PC-3 (cell line): ENCODE data around the gene GBF1. TPM values are rescaled to one million over a fixed set of nuclear protein-coding genes. Genes with fewer than 3 reads are reported as not detected.
A peak's percentile ranks its signal among the peaks of the same experiment; 100 is the strongest.

ENCODE experiments used
- ATAC-seq: fragments of 200-7000 bp; cut with Tn5 transposase; 2 replicates; pipeline ENCODE4 v1.9.1; 2020; ENCODE audit warnings: mild to moderate bottlenecking, moderate library complexity
- BruUV-seq: library from RNA; stranded (reverse); fragments of 400-500 nt; replicated peaks from 2 replicates; lab custom pipeline; 2021; lab: Mats Ljungman, UMichigan
- CTCF ChIA-PET: fragments of 300-600 bp; sonication (Branson Sonifier 250); formaldehyde crosslinking; loops from one replicate; lab custom pipeline; 2022; ENCODE audit warnings: antibody characterized with exemption; lab: Charles Lee
- POLR2A ChIA-PET: fragments of 300-600 bp; sonication (Branson Sonifier 250); formaldehyde crosslinking; loops from one replicate; lab custom pipeline; 2022; ENCODE audit warnings: antibody characterized with exemption; ENCODE audit not compliant: unreplicated experiment; lab: Charles Lee
- DNase-seq: peaks from one replicate; pipeline ENCODE4 v3.0.0-alpha.2; 2015
- H2AFZ ChIP-seq: fragments of 300-600 bp; sonication (generic); 2 replicates; pipeline ENCODE4 v1.6.0; 2016; ENCODE audit warnings: antibody characterized with exemption, low read length
- H3F3A ChIP-seq: fragments of 300-600 bp; sonication (generic); one replicate; pipeline ENCODE4 v1.6.0; 2017; ENCODE audit warnings: antibody characterized with exemption, low read length, control low read depth, mild to moderate bottlenecking; ENCODE audit not compliant: unreplicated experiment
- H3K27ac ChIP-seq: fragments of 300-600 bp; sonication (generic); 2 replicates; pipeline ENCODE4 v1.5.1; 2016; ENCODE audit warnings: mild to moderate bottlenecking, low read length
- H3K27me3 ChIP-seq: fragments of 300-600 bp; sonication (generic); 2 replicates; pipeline ENCODE4 v1.6.1; 2016; ENCODE audit warnings: low read length, mixed read lengths
- H3K36me3 ChIP-seq: fragments of 300-600 bp; sonication (generic); 2 replicates; pipeline ENCODE4 v1.6.1; 2016; ENCODE audit warnings: low read depth, mixed run types, low read length, mixed read lengths
- H3K4me1 ChIP-seq: fragments of 300-600 bp; sonication (generic); 2 replicates; pipeline ENCODE4 v1.5.1; 2016; ENCODE audit warnings: low read length; ENCODE audit not compliant: insufficient read depth
- H3K4me2 ChIP-seq: fragments of 300-600 bp; sonication (generic); 2 replicates; pipeline ENCODE4 v1.6.0; 2016; ENCODE audit warnings: low read length
- H3K4me3 ChIP-seq: fragments of 300-600 bp; sonication (generic); 2 replicates; pipeline ENCODE4 v1.5.1; 2016; ENCODE audit warnings: mild to moderate bottlenecking, low read length, mixed read lengths
- H3K79me2 ChIP-seq: fragments of 300-600 bp; sonication (generic); 2 replicates; pipeline ENCODE4 v1.6.1; 2017; ENCODE audit warnings: low read length, mixed read lengths
- H3K9ac ChIP-seq: fragments of 300-600 bp; sonication (generic); 2 replicates; pipeline ENCODE4 v1.6.0; 2016; ENCODE audit warnings: mild to moderate bottlenecking, low read length
- H3K9me2 ChIP-seq: fragments of 300-600 bp; sonication (generic); replicated peaks from 2 replicates; pipeline ENCODE4 v1.6.1; 2016; ENCODE audit warnings: mixed run types, low read length, mixed read lengths
- H3K9me3 ChIP-seq: fragments of 300-600 bp; sonication (generic); 2 replicates; pipeline ENCODE4 v1.6.1; 2016; ENCODE audit warnings: low read length, mixed read lengths
- H4K20me1 ChIP-seq: fragments of 300-600 bp; sonication (generic); 2 replicates; pipeline ENCODE4 v1.6.1; 2016; ENCODE audit warnings: low read length, mixed read lengths
- CTCF ChIP-seq: fragments of 300-600 bp; sonication (generic); conservative IDR thresholded peaks from 2 replicates; pipeline ENCODE4 v1.5.1; 2017; ENCODE audit warnings: antibody characterized with exemption, low read depth, mild to moderate bottlenecking, low read length
- EZH2 ChIP-seq: fragments of 300-600 bp; sonication (generic); IDR thresholded peaks from one replicate; pipeline ENCODE4 v1.6.1; 2017; ENCODE audit warnings: antibody characterized with exemption, mild to moderate bottlenecking, low read length; ENCODE audit not compliant: unreplicated experiment
- EZH2phosphoT487 ChIP-seq: fragments of 300-600 bp; sonication (generic); IDR thresholded peaks from 2 replicates; pipeline ENCODE4 v1.6.1; 2018; ENCODE audit warnings: mild to moderate bottlenecking, antibody characterized with exemption, low read length, borderline replicate concordance
- intact Hi-C: fragments of 100-400 bp; cut with micrococcal nuclease; formaldehyde crosslinking; loops from 2 replicates; pipeline ENCODE4 v1.9.0; 2023
- total RNA-seq: library from RNA; depleted of rRNA; stranded (reverse); fragments of >200 nt; gene quantifications from 2 replicates; pipeline ENCODE4 v1.2.3, GENCODE V29; 2014

The GBF1 gene
- total RNA-seq, 1 experiment from 2014 or later = 25.2 TPM

GRCh38 chr10:102226542-102226870 is 18.8 kb upstream of the GBF1 start:
- Histone ChIP-seq H3K4me2 (peak overlapping the region; percentile 62), H3K4me3 (peak overlapping the region; percentile 14; the same call in 1 of the 2 replicates), H3K4me1 (peaks cover 9% of the 10 kb centered on the region; the same call in 1 of the 2 replicates), H4K20me1 (no peaks in the 10 kb centered on the region), H3K27ac (no peak overlapping the region), H3K27me3 (peaks cover 4% of the 10 kb centered on the region; the same call in 1 of the 2 replicates), H3K9me3 (no peaks in the 10 kb centered on the region), H3K36me3 (no peaks in the 10 kb centered on the region), H3F3A (no peaks in the 10 kb centered on the region), H3K9me2 (no peaks in the 10 kb centered on the region), H2AFZ (peak overlapping the region; percentile 71), H3K9ac (no peak overlapping the region), H3K79me2 (no peaks in the 10 kb centered on the region)
- ChIA-PET POLR2A (interaction anchor here (0.6 kb wide), 1 partner anchor 57 kb away, joined by 3 read pairs; no protein-coding TSS in a partner anchor), CTCF (interaction anchor here (1.3 kb wide), 1 partner anchor 57 kb away, joined by 3 read pairs; no protein-coding TSS in a partner anchor)
- TF ChIP-seq CTCF (no peak), EZH2phosphoT487 (no peak), EZH2 (no peak)
- ATAC-seq (no peak), DNase-seq (no peak)
- intact Hi-C loops = no loop called here
- no TSS peak for BruUV-seq

- no peaks in the 10 kb centered on the region for H4K20me1 ChIP-seq
- no peak overlapping the region for H3K4me2 ChIP-seq
- H3K4me1 ChIP-seq = peaks cover 9% of the 10 kb centered on the region; the same call in 1 of the 2 replicates
- no peaks in the 10 kb centered on the region for H3K79me2 ChIP-seq
- H3K9ac ChIP-seq = no peak overlapping the region
- H3K9me3 ChIP-seq = no peaks in the 10 kb centered on the region
- H3K27ac ChIP-seq = no peak overlapping the region
- ATAC-seq (no peak), DNase-seq (no peak)
- POLR2A ChIA-PET = interaction anchor here (0.6 kb wide), 1 partner anchor 199 kb away, joined by 3 read pairs; no protein-coding TSS in a partner anchor
- no peak overlapping the region for H3K4me3 ChIP-seq
- TF ChIP-seq EZH2 (no peak), CTCF (no peak), EZH2phosphoT487 (no peak)
- no peak overlapping the region for H2AFZ ChIP-seq
- no peaks in the 10 kb centered on the region for H3K36me3 ChIP-seq
- H3K9me2 ChIP-seq = no peaks in the 10 kb centered on the region
- H3F3A ChIP-seq = no peaks in the 10 kb centered on the region
- CTCF ChIA-PET = interaction anchor here (1.3 kb wide), 1 partner anchor 58 kb away, joined by 3 read pairs; no protein-coding TSS in a partner anchor
- H3K27me3 ChIP-seq = peaks cover 4% of the 10 kb centered on the region; the same call in 1 of the 2 replicates
- no TSS peak for BruUV-seq
- intact Hi-C loops = no loop called here
These were observed 18.3 kb upstream of the GBF1 start for GRCh38 chr10:102227050-102227449.

- intact Hi-C loops = loop anchor here (1.0 kb wide), 4 partner anchors 61 to 169 kb away; no protein-coding TSS in a partner anchor
- H2AFZ ChIP-seq = peak overlapping the region; percentile 95
These were observed 15.5 kb upstream of the GBF1 start for GRCh38 chr10:102229810-102230263.

More at GRCh38 chr10:102229810-102230263, 15.5 kb upstream of the GBF1 start:
- CTCF ChIA-PET = interaction anchor here (0.6 to 2.0 kb wide), 7 partner anchors 10 to 174 kb away, joined by 3 to 8 read pairs (median 5); partner anchors contain the start of gene GBF1
- Histone ChIP-seq H3K9me3 (no peaks in the 10 kb centered on the region), H3K9me2 (no peaks in the 10 kb centered on the region), H3K9ac (no peak overlapping the region), H3K4me1 (peaks cover 9% of the 10 kb centered on the region; the same call in 1 of the 2 replicates), H3K27me3 (peaks cover 4% of the 10 kb centered on the region; the same call in 1 of the 2 replicates), H3K4me3 (peak overlapping the region; percentile 66), H4K20me1 (no peaks in the 10 kb centered on the region), H3K27ac (no peak overlapping the region), H3K36me3 (no peaks in the 10 kb centered on the region), H3K79me2 (no peaks in the 10 kb centered on the region), H3K4me2 (peak overlapping the region; percentile 96), H3F3A (no peaks in the 10 kb centered on the region)
- BruUV-seq = no TSS peak
- TF ChIP-seq CTCF = peak; percentile 86
- no peak for TF ChIP-seq EZH2phosphoT487
- POLR2A ChIA-PET = interaction anchor here (0.7 kb wide), 1 partner anchor 166 kb away, joined by 3 read pairs; no protein-coding TSS in a partner anchor
- ATAC-seq = peak; percentile 67
- peak; percentile 82 for DNase-seq
